ENCODE measurements around the gene PDE8A. TPM values are rescaled to one million over a fixed set of nuclear protein-coding genes. Genes with fewer than 3 reads are reported as not detected.
"Not testable (repeated sequence)": the region's sequence is repeated elsewhere in the genome, so short reads cannot be mapped to it uniquely, and the experiment has no call there.

The PDE8A gene
- total RNA-seq, 1 donor from 2014 or later = 8.6 TPM

GRCh38 chr15:85010071-85010385 is 28.4 kb downstream of the PDE8A start:
- Mint-ChIP-seq H3K36me3 (ENCODE audit: low read depth) (no peaks in the 10 kb centered on the region), H3K27me3 (ENCODE audit: low read depth) (no peaks in the 10 kb centered on the region), H3K4me1 (no peaks in the 10 kb centered on the region), H3K9me3 (no peaks in the 10 kb centered on the region), H3K4me3 (no peak overlapping the region), H3K27ac (ENCODE audit: unreplicated experiment) (no peak overlapping the region)
- no peak for TF ChIP-seq CTCF (conservative IDR thresholded peaks at IDR 0.05)
- DNase-seq (ENCODE audit: low read depth, low spot score) = no peak

GRCh38 chr15:85010386-85011159 is 28.9 kb downstream of the PDE8A start:
- no peaks in the 10 kb centered on the region for H3K4me1 Mint-ChIP-seq
- H3K27ac Mint-ChIP-seq (ENCODE audit: unreplicated experiment) = no peak overlapping the region

GRCh38 chr15:85011160-85011571 is 29.5 kb downstream of the PDE8A start:
- H3K4me1 Mint-ChIP-seq = no peaks in the 10 kb centered on the region
- no peak for DNase-seq (ENCODE audit: low read depth, low spot score)
- no peak overlapping the region for H3K4me3 Mint-ChIP-seq
- no peaks in the 10 kb centered on the region for H3K36me3 Mint-ChIP-seq (ENCODE audit: low read depth)
- H3K9me3 Mint-ChIP-seq = no peaks in the 10 kb centered on the region
- H3K27ac Mint-ChIP-seq (ENCODE audit: unreplicated experiment) = no peak overlapping the region
- H3K27me3 Mint-ChIP-seq (ENCODE audit: low read depth) = no peaks in the 10 kb centered on the region
- no peak for TF ChIP-seq CTCF (conservative IDR thresholded peaks at IDR 0.05)

More at GRCh38 chr15:85010386-85011159, 28.9 kb downstream of the PDE8A start:
- TF ChIP-seq CTCF (conservative IDR thresholded peaks at IDR 0.05) = peak; percentile 63
- DNase-seq (ENCODE audit: low read depth, low spot score) = no peak
- H3K4me3 Mint-ChIP-seq = no peak overlapping the region
- H3K9me3 Mint-ChIP-seq = no peaks in the 10 kb centered on the region
- no peaks in the 10 kb centered on the region for H3K27me3 Mint-ChIP-seq (ENCODE audit: low read depth)
- H3K36me3 Mint-ChIP-seq (ENCODE audit: low read depth) = no peaks in the 10 kb centered on the region

- not testable (repeated sequence) for H3K27ac Mint-ChIP-seq (ENCODE audit: unreplicated experiment); H3K4me3 Mint-ChIP-seq; H3K27me3 Mint-ChIP-seq (ENCODE audit: low read depth); H3K9me3 Mint-ChIP-seq; DNase-seq (ENCODE audit: low read depth, low spot score); H3K4me1 Mint-ChIP-seq; H3K36me3 Mint-ChIP-seq (ENCODE audit: low read depth)
Observed at GRCh38 chr15:85011724-85012123, 30.1 kb downstream of the PDE8A start.

GRCh38 chr15:85013785-85014184 is 32.1 kb downstream of the PDE8A start:
- no peak for TF ChIP-seq CTCF (conservative IDR thresholded peaks at IDR 0.05)
- Mint-ChIP-seq H3K27me3 (ENCODE audit: low read depth) (no peaks in the 10 kb centered on the region), H3K9me3 (no peaks in the 10 kb centered on the region), H3K4me1 (no peaks in the 10 kb centered on the region), H3K27ac (ENCODE audit: unreplicated experiment) (no peak overlapping the region), H3K36me3 (ENCODE audit: low read depth) (no peaks in the 10 kb centered on the region), H3K4me3 (no peak overlapping the region)
- no peak for DNase-seq (ENCODE audit: low read depth, low spot score)

- no peaks in the 10 kb centered on the region for H3K4me1 Mint-ChIP-seq
Observed at GRCh38 chr15:85014932-85015331, 33.3 kb downstream of the PDE8A start.

More at GRCh38 chr15:85014932-85015331, 33.3 kb downstream of the PDE8A start:
- H3K27me3 Mint-ChIP-seq (ENCODE audit: low read depth) = no peaks in the 10 kb centered on the region
- H3K27ac Mint-ChIP-seq (ENCODE audit: unreplicated experiment) = no peak overlapping the region
- no peaks in the 10 kb centered on the region for H3K9me3 Mint-ChIP-seq
- DNase-seq (ENCODE audit: low read depth, low spot score) = no peak
- H3K36me3 Mint-ChIP-seq (ENCODE audit: low read depth) = no peaks in the 10 kb centered on the region
- no peak for TF ChIP-seq CTCF (conservative IDR thresholded peaks at IDR 0.05)
- no peak overlapping the region for H3K4me3 Mint-ChIP-seq
